Activated T-helper 9 cell treated with anti-CD3 and anti-CD28 coated beads, Interleukin-2, amount 50 U/mL, for 16 hours (primary cell): Measurements from ENCODE around the gene KANK3.
"Not testable (repeated sequence)": the region's sequence is repeated elsewhere in the genome, so short reads cannot be mapped to it uniquely, and the experiment has no call there.

ENCODE experiments used
- DNase-seq: peaks from one replicate; pipeline ENCODE4 v3.0.0-alpha.2; 2020; ENCODE audit warnings: low read depth

KANK3 gene

GRCh38 chr19:8316351-8317125 is 26.5 kb downstream of the KANK3 start:
- no peak for DNase-seq

- not testable (repeated sequence) for DNase-seq
Measured at GRCh38 chr19:8314981-8315640, 28.0 kb downstream of the KANK3 start.

DNA sequence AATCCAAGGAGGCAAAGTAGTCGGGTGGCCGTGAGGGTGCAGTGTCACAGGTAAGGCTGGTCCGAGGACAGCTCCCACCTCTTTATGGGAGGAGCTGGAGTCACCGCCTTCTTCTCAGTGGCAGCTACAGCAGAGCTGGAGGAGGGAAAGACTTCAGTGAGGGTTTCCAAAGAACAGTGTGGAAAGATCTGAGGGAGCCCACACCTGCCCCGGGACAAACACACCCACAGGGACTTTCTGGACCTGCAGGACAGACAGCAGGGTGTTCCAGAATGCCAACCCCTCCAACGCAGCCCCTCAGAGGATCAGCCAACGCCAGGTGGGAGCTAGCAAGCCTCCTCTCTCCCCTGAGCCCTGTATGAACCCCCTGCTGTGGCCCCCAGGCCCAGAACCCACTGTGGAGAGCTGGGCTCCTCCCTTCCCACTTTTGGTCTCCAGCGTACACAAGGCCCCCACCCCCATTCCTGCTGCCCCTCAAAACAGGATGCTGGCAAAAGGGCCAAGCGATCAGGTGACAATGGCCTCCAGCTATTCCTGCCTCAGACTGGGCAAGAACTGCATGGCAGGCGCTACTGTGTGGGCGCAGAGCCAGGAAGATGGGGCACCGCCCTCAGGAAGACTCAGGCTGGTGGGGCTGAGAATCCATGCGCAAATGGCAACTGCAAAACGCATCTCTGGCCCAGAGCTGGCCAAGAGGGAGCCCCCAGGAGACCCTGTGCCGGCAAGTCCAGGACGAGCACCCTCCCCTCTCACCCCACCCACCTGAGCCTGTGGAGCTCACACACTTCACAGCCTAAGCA is 31.4 kb downstream of the KANK3 start:
- DNase-seq, result no peak

DNA sequence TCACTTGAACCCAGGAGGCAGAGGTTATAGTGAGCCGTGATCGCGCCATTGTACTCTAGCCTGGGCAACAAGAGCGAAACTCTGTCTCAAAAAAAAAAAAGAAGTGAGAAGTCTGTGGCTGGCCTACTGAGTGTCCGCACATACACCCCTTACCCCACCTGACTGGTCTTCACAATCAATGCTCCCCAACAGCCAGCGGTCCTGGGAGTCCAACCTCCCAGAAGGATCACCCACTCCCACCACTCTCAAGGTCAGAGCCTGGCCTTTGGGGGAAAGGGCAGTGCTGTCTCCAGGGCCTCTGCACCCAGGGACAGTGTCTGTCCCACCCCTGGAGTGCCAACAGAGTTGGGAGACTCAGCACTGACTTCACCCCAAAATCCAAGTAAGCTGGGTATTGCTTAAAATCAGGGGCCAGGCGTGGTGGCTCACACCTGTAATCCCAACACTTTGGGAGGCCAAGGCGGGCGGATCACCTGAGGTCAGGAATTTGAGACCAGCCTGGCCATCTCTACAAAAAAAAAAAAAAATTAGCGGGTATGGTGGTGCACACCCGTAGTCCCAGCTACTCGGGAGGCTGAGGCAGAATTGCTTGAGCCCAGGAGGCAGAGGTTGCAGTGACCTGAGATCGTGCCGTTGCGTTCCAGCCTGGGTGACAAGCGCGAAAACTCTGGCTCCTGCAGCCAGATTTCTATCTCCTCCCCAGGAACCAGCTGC is 32.6 kb downstream of the KANK3 start:
- DNase-seq, result no peak

DNA sequence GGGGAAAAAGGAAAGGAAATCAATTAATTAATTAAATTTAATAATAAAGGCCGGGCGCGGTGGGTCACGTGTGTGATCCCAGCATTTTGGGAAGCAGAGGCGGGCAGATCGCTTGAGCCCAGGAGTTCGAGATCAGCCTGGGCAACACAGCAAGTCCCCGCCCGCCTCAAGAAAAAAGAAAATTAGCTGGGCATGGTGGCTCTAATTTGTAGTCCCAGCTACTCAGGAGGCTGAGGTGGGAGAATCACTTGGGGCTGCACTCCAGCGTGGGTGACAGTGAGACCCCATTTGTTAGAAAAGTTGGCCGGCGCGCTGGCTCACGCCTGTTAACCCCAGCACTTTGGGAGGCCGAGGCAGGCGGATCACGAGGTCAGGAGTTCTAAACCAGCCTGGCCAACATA is 34.2 kb downstream of the KANK3 start:
- DNase-seq, result no peak

GRCh38 chr19:8307965-8308866 is 34.8 kb downstream of the KANK3 start, which contains the start of gene CD320:
Gene CD320, minus strand, starts transcription at chr19:8308358. Its CDS starts 68 bp downstream, at chr19:8308290.
- peak; percentile 78 for DNase-seq

- no peak for DNase-seq
Measured at GRCh38 chr19:8307400-8307964, 35.6 kb downstream of the KANK3 start.

DNA sequence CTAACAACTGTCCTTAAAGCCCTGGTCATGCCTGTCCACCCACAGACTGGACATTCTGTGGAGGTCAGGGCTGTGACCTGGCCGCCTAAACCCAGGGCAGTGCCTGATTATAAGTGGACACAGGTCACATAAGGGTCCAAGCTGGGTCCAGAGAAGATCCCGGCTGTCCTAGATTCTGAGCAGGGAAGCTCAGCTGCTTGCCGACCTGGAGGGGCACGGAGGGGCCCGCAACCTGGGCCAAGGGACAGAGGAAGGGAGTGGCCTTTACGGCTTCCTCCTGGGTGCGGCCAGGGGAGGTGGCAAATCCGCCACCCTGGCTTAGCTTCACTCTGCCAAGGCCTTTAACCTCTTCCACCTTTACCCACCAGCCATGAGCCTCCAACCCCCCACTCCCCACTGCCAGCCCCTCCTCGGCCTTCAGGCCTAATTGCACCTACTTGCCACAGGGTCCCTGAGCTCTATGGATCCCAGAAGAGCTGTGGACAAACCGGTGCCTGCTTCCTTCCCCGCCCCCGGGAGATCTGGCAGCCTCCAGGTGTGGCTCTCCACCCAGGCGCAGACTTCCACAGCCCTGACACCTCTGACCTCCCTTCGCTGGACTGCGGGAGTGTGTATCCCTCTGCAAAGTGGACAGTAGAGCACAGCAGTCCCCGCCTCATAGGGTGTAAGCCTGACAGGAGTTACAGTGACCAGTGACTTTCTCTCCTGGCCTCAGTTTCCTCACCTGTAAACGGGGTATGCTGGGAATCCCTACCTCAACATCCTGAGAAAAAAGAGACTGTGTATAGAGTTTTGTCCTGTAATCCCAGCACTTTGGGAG is 36.6 kb downstream of the KANK3 start:
- no peak for DNase-seq

GRCh38 chr19:8305798-8306197 is 37.3 kb downstream of the KANK3 start:
- DNase-seq, result no peak

- no peak for DNase-seq
Measured at GRCh38 chr19:8304841-8305621, 38.0 kb downstream of the KANK3 start.

- no peak for DNase-seq
Measured at GRCh38 chr19:8302734-8303133, 40.3 kb downstream of the KANK3 start.

DNA sequence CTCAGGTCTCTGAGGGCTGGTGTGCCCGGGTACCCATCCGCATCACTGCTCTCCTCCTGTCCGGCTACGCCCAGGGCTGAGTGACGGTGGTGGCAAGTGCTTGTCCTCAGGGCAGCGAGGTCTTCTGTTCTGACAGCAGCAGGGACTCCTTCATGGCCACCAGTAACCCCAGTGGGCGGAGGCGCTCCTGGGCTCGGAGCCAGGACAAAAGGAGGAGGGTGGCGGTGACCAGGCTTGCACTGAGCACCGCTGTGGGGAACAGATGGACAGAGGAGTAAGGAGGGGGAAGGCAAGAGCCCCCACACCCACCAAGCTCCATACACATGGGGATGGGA is 40.7 kb downstream of the KANK3 start:
- DNase-seq, result no peak

DNA sequence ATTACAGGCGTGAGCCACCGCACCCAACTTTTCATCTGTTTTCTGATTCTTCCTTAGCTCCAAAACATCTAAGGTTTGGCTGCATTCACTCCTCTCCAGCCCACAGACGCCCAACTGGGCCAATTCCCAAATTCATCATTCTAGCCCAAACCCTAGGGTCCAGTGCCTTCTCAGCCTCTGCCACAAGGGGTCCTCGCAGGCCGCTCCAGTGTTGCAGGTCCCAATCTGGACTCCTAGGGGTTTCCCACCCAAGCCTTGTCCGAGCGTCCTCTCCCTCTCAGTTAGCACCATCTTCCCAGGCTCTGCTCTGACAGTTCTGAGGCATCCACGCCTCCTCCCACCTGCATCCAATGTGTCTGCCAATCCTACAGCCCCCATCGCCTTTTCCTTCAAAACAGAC is 51.7 kb downstream of the KANK3 start:
- not testable (repeated sequence) for DNase-seq

DNA sequence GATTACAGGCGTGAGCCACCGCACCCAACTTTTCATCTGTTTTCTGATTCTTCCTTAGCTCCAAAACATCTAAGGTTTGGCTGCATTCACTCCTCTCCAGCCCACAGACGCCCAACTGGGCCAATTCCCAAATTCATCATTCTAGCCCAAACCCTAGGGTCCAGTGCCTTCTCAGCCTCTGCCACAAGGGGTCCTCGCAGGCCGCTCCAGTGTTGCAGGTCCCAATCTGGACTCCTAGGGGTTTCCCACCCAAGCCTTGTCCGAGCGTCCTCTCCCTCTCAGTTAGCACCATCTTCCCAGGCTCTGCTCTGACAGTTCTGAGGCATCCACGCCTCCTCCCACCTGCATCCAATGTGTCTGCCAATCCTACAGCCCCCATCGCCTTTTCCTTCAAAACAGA is 66.6 kb downstream of the KANK3 start:
- DNase-seq, result not testable (repeated sequence)
